ENCODE results near the gene TSHZ2. TPM values are rescaled to one million over a fixed set of nuclear protein-coding genes. Genes with fewer than 3 reads are reported as not detected.

TSHZ2 gene
- total RNA-seq, 4 donors from 2014 or later = 28.6 to 40.1 (median 35.5) TPM

DNA sequence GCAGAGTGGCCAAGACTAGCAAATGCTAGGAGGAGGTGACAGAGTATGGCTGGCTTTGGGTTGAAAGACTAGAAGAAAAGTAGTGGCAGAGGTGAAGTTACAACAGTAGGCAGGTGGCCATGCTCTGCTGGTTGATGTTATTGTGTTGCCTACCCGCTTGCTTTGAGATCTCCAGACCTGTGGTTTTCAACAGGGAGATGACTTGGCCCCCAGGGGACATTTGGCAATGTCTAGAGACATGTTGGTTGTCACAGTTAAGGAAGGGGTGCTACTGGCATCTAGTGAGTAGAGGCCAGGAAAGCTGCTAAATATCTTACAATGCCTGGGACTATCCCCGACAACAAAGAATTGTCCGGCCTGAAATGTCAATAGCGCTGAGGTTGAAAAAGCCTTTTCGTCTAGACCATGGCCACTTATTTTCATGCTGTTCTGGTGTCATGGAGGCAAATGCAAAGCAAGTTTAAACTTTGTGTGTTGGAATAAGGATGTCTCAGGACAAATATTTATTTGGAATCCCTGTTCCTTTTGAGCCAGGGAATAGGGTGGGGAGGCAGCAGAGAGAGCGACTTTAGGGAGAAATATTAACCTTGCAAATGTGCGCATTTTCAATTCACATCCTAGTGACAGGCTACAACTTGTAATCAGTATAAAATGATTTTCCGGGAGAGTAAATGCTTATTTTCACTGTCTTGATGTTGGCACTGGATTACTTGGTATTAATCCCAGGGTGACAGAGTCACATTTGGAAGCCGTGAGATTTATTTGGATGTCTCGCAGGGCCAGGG lies 417.6 kb downstream of the TSHZ2 start:
- TF ChIP-seq, protein P1, sequence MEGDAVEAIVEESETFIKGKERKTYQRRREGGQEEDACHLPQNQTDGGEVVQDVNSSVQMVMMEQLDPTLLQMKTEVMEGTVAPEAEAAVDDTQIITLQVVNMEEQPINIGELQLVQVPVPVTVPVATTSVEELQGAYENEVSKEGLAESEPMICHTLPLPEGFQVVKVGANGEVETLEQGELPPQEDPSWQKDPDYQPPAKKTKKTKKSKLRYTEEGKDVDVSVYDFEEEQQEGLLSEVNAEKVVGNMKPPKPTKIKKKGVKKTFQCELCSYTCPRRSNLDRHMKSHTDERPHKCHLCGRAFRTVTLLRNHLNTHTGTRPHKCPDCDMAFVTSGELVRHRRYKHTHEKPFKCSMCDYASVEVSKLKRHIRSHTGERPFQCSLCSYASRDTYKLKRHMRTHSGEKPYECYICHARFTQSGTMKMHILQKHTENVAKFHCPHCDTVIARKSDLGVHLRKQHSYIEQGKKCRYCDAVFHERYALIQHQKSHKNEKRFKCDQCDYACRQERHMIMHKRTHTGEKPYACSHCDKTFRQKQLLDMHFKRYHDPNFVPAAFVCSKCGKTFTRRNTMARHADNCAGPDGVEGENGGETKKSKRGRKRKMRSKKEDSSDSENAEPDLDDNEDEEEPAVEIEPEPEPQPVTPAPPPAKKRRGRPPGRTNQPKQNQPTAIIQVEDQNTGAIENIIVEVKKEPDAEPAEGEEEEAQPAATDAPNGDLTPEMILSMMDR (IDR thresholded peaks at IDR 0.05; ENCODE audit: low read depth) = no peak

DNA sequence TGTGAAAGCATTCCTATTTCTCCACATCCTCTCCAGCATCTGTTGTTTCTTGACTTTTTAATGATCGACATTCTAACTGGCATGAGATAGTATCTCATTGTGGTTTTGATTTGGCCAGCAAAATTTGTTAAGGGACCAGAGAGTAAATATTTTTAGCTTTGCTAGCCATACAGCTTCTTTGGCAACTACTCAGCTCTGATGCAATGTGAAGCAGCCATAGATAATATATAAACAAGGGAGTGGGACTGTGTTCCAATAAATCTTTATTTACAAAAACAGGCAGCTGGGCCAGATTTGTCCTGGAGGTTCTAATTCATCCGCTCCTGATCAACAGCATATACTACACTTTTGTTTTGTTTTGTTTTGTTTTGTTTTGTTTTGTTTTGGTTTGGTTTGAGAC lies 418.6 kb downstream of the TSHZ2 start:
- TF ChIP-seq, protein P1 (IDR thresholded peaks at IDR 0.05; ENCODE audit: low read depth) = no peak

GRCh38 chr20:53394433-53394832 lies 422.3 kb downstream of the TSHZ2 start:
- TF ChIP-seq, protein P1 (IDR thresholded peaks at IDR 0.05; ENCODE audit: low read depth) = no peak

DNA sequence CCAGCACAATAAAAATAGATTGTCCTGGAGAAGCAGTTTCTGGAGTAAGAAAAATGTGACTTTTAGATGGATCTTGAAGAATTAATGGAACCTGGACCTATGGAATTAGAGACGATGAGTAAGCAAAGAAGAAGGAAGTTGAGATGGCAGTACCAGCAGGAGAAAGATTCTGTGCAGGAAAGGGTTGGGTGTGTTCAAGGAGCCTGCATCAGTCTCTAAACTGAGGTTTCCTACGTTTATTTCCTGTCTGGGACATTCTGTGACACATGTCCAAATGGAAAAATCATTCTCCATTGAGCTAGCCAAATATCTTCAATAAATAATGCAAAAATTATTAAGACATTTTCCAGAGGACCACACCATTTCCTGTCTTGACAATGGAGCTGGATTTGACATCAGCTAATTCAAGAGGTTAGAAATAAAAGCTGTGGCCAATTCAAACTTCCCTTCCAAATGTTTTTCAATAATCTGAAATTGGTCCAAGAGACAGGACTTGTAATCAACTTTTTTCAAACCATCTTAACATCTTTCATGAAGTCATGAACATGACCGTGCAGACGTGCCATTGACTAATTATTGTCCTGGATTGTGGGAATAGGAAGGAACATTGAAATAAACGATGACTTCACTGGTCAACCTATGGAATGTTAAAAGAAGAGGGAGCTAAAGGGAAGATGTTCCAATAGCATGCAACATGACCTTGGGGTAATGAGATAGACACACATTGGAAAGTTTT lies 423.2 kb downstream of the TSHZ2 start:
- TF ChIP-seq, protein P1 (IDR thresholded peaks at IDR 0.05; ENCODE audit: low read depth) = no peak

- TF ChIP-seq, protein P1 (IDR thresholded peaks at IDR 0.05; ENCODE audit: low read depth) = no peak
Observed at GRCh38 chr20:53399083-53399482, 426.9 kb downstream of the TSHZ2 start.

- TF ChIP-seq, protein P1 (IDR thresholded peaks at IDR 0.05; ENCODE audit: low read depth) = no peak
Observed at GRCh38 chr20:53399592-53400335, 427.6 kb downstream of the TSHZ2 start.
